Duodenal mucosa (tissue), 2 donors: ENCODE data around the gene KDM5B.

ENCODE experiments used
- H3K27ac ChIP-seq: one replicate; pipeline ENCODE4 v1.7.0; 2013; ENCODE audit warnings: low read depth, low read length
- H3K27me3 ChIP-seq, 2 donors: one replicate each; pipeline ENCODE4 v1.7.0; 2013; ENCODE audit warnings: low read length in 2 of 2, control low read depth in 1 of 2; ENCODE audit not compliant: insufficient read depth in 2 of 2, control insufficient read depth in 1 of 2
- H3K36me3 ChIP-seq, 2 donors: one replicate each; pipeline ENCODE4 v1.7.0; 2013; ENCODE audit warnings: low read length in 2 of 2, control low read depth in 1 of 2; ENCODE audit not compliant: insufficient read depth in 2 of 2, control insufficient read depth in 1 of 2
- H3K4me1 ChIP-seq, 2 donors: one replicate each; pipeline ENCODE4 v1.7.0; 2013; ENCODE audit warnings: low read length in 2 of 2, control low read depth in 1 of 2; ENCODE audit not compliant: insufficient read depth in 2 of 2, control insufficient read depth in 1 of 2
- H3K4me3 ChIP-seq, 2 donors: one replicate each; pipeline ENCODE4 v1.7.0; 2013; ENCODE audit warnings: low read length in 2 of 2, low read depth in 1 of 2
- H3K9ac ChIP-seq, 2 donors: one replicate each; pipeline ENCODE4 v1.7.0; 2013; ENCODE audit warnings: low read length in 2 of 2, low read depth in 1 of 2
- H3K9me3 ChIP-seq, 2 donors: one replicate each; pipeline ENCODE4 v1.7.0; 2013; ENCODE audit warnings: low read length in 2 of 2, control low read depth in 1 of 2; ENCODE audit not compliant: control insufficient read depth in 1 of 2

KDM5B gene

DNA sequence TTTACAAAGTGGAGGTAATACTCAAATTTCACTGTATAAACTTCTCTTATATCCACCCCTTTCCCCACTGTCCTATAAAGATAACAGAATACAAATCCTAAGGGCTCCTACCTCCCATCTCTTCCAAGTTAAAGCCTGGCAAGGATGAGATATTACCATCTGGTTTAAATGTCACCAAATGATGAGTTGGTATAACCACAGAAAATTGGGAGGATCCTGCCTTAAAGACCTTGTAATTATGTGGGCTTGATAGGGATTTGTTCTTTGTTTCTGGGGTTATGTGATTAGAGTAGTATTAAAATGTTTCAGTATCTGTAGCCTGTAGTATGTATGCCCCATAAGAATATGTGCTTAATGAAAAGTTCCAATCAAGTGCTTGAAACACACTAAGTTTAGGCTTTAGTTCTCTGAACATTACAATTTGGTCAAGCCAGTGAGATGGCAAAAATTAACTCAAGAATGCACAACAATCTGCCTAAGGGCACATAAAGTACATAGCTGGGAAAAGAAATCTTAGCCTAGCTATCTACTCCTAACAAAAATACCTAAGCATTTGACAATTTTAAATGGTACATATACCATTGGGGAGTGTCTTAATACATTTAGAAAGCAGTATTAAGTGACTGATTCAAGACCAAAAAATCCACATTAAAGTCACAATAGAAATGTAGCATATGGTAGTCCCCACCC is 14.0 kb downstream of the KDM5B start:
- Histone ChIP-seq H3K9ac (no peak overlapping the region), H3K36me3 (no peaks in the 10 kb centered on the region), H3K27ac (no peak overlapping the region), H3K4me3 (no peak overlapping the region), H3K27me3 (no peaks in the 10 kb centered on the region), H3K4me1 (peaks cover 9 to 10% of the 10 kb centered on the region in 2 donors), H3K9me3 (no peaks in the 10 kb centered on the region)

GRCh38 chr1:202791077-202791747 is 17.0 kb downstream of the KDM5B start:
- Histone ChIP-seq H3K36me3 (no peaks in the 10 kb centered on the region), H3K27me3 (no peaks in the 10 kb centered on the region), H3K9me3 (no peaks in the 10 kb centered on the region), H3K27ac (no peak overlapping the region), H3K9ac (no peak overlapping the region), H3K4me1 (peaks cover 9 to 15% of the 10 kb centered on the region in 2 donors), H3K4me3 (no peak overlapping the region)

DNA sequence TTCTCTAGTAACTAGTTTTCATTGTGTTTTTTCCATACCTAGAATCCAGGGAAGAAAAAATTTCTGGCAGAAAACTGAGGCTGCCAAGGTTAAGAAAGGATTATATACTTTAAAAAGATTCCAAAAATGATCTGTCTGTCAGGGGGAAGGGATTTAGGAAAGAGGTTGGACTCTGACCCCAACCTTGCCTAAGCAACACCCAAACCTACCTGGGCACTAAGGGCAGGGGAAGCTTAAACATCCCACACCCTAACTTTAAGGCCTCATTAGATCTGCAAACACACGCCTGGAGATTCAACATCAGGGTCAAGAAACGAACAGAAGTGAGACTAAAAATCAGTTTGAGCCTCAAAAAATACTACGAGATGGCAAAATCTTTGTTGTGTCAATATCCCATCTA is 19.4 kb downstream of the KDM5B start:
- Histone ChIP-seq H3K27me3 (no peaks in the 10 kb centered on the region), H3K9me3 (no peaks in the 10 kb centered on the region), H3K4me1 (peaks cover 9 to 15% of the 10 kb centered on the region in 2 donors), H3K4me3 (no peak overlapping the region), H3K9ac (no peak overlapping the region), H3K36me3 (no peaks in the 10 kb centered on the region), H3K27ac (no peak overlapping the region)

GRCh38 chr1:202786804-202787203 is 21.4 kb downstream of the KDM5B start:
- H3K36me3 ChIP-seq: no peaks in the 10 kb centered on the region
- H3K4me3 ChIP-seq: no peak overlapping the region

DNA sequence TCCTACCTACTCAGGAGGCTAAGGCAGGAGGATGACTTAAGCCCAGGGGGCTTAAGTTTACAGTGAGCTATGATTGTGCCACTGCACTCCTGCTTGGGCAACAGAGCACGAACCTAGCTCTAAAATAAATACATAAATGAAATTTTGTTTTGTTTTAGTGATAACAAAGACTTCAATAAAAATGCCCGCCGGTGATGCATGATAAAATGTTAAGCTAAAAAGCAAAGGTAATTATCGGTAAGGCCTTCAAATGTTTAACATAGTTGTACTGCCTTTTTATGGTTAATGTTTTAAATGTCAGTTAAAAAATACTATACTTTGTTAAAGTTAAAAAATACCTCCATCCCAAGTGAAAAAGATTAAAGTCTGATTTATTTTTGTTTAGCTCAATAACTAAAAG is 27.0 kb downstream of the KDM5B start:
- Histone ChIP-seq H3K9ac (no peak overlapping the region), H3K36me3 (peaks cover 0 to 7% of the 10 kb centered on the region in 2 donors), H3K27me3 (no peaks in the 10 kb centered on the region), H3K4me1 (no peaks in the 10 kb centered on the region), H3K9me3 (no peaks in the 10 kb centered on the region), H3K27ac (no peak overlapping the region), H3K4me3 (no peak overlapping the region)

More at GRCh38 chr1:202786804-202787203, 21.4 kb downstream of the KDM5B start:
- Histone ChIP-seq H3K27ac (no peak overlapping the region), H3K9me3 (no peaks in the 10 kb centered on the region), H3K27me3 (no peaks in the 10 kb centered on the region), H3K9ac (no peak overlapping the region), H3K4me1 (peaks cover 9 to 15% of the 10 kb centered on the region in 2 donors)

- Histone ChIP-seq H3K4me1 (no peaks in the 10 kb centered on the region), H3K27ac (no peak overlapping the region), H3K4me3 (no peak overlapping the region), H3K9me3 (no peaks in the 10 kb centered on the region), H3K9ac (no peak overlapping the region), H3K27me3 (no peaks in the 10 kb centered on the region), H3K36me3 (peaks cover 11 to 42% of the 10 kb centered on the region in 2 donors)
These were observed 38.1 kb downstream of the KDM5B start for GRCh38 chr1:202770135-202770534.

- Histone ChIP-seq H3K4me3 (no peak overlapping the region), H3K27ac (no peak overlapping the region), H3K9me3 (no peaks in the 10 kb centered on the region), H3K9ac (no peak overlapping the region), H3K4me1 (no peaks in the 10 kb centered on the region), H3K36me3 (peaks cover 19 to 40% of the 10 kb centered on the region in 2 donors), H3K27me3 (no peaks in the 10 kb centered on the region)
These were observed 42.5 kb downstream of the KDM5B start for GRCh38 chr1:202765721-202766120.

DNA sequence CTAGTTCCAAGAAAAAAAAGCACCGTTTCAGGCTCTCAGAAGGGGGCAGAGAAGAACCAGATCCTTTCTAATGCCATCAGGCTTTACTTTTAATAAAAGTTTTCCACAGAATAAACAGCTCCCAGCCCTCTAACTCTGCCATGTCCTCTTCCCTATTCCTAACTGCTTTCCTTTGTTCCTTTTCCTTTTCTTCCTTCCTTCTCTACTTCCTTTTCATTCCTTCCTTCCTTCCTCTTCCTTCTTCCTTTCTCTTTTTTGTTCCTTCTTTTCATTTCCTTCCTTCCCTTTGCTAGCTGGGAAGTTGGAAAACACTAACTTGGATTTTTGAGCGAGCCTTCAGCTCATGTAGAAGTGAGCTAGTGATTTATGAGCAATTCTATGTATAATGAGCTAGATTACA is 46.2 kb downstream of the KDM5B start:
- no peak overlapping the region for H3K4me3 ChIP-seq
- no peaks in the 10 kb centered on the region for H3K27me3 ChIP-seq
- H3K27ac ChIP-seq: no peak overlapping the region
- H3K4me1 ChIP-seq: no peaks in the 10 kb centered on the region
- peaks cover 24 to 52% of the 10 kb centered on the region in 2 donors for H3K36me3 ChIP-seq
- no peak overlapping the region for H3K9ac ChIP-seq
- H3K9me3 ChIP-seq: no peaks in the 10 kb centered on the region

DNA sequence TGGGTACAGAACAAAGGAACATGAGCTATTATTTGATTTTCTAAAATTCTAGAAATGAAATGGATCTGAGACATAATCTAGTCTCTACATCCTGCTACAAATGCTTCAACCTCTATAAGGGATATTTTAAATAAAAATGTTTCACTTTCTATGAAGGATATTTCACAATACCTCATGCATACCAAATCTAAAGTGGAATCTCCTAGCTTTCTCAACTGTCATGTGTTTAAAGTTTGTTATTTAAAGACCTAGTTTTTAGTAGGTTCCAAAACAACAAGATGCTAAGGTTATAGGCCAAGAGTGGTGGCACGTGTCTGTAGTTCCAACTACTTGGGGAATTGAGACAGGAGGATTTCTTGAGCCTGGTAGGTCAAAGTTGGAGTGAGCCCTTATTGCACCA is 47.6 kb downstream of the KDM5B start:
- Histone ChIP-seq H3K36me3 (peaks cover 19 to 54% of the 10 kb centered on the region in 2 donors), H3K27me3 (no peaks in the 10 kb centered on the region), H3K9ac (no peak overlapping the region), H3K9me3 (no peaks in the 10 kb centered on the region), H3K27ac (no peak overlapping the region), H3K4me3 (no peak overlapping the region), H3K4me1 (no peaks in the 10 kb centered on the region)

GRCh38 chr1:202756391-202756790 is 51.8 kb downstream of the KDM5B start:
- H3K9ac ChIP-seq: no peak overlapping the region
- peaks cover 21 to 58% of the 10 kb centered on the region in 2 donors for H3K36me3 ChIP-seq
- H3K4me1 ChIP-seq: no peaks in the 10 kb centered on the region
- no peaks in the 10 kb centered on the region for H3K9me3 ChIP-seq
- no peaks in the 10 kb centered on the region for H3K27me3 ChIP-seq
- H3K27ac ChIP-seq: no peak overlapping the region
- H3K4me3 ChIP-seq: no peak overlapping the region
